Stimulated activated CD8-positive, alpha-beta memory T cell treated with anti-CD3 and anti-CD28 coated beads, Interleukin-7, amount 100 ng/mL, for 48 hours (primary cell): ENCODE measurements around the gene PSG5.
"Not testable (repeated sequence)": the region's sequence is repeated elsewhere in the genome, so short reads cannot be mapped to it uniquely, and the experiment has no call there.

Experiments
- DNase-seq, 2 donors: peaks; one replicate each; pipeline ENCODE4 v3.0.0-alpha.2; 2020; ENCODE audit warnings: low read depth in 1 of 2; ENCODE audit errors: extremely low read depth in 1 of 2

Gene PSG5

GRCh38 chr19:43188092-43188491 lies 1.8 kb upstream of the PSG5 start:
- not testable (repeated sequence) for DNase-seq

- not testable (repeated sequence) for DNase-seq
These were observed 4.2 kb downstream of the PSG5 start for GRCh38 chr19:43181869-43182771.

GRCh38 chr19:43179569-43180147 lies 6.7 kb downstream of the PSG5 start:
- not testable (repeated sequence) for DNase-seq

- DNase-seq = not testable (repeated sequence)
These were observed 7.8 kb downstream of the PSG5 start for GRCh38 chr19:43178577-43178976.

GRCh38 chr19:43165906-43166305 lies 20.4 kb downstream of the PSG5 start:
- DNase-seq = not testable (repeated sequence)

GRCh38 chr19:43163135-43163534 lies 23.2 kb downstream of the PSG5 start:
- not testable (repeated sequence) for DNase-seq

GRCh38 chr19:43162261-43162660 lies 24.1 kb downstream of the PSG5 start:
- not testable (repeated sequence) for DNase-seq

- no peak for DNase-seq
These were observed 34.1 kb downstream of the PSG5 start for GRCh38 chr19:43152214-43152613.

GRCh38 chr19:43149788-43150187 lies 36.5 kb downstream of the PSG5 start:
- not testable (repeated sequence) for DNase-seq

- no peak for DNase-seq
These were observed 38.1 kb downstream of the PSG5 start for GRCh38 chr19:43148233-43148632.

- not testable (repeated sequence) for DNase-seq
These were observed 44.6 kb downstream of the PSG5 start for GRCh38 chr19:43141763-43142162.

GRCh38 chr19:43132696-43133095 lies 53.6 kb downstream of the PSG5 start:
- no peak for DNase-seq

GRCh38 chr19:43131281-43131842 lies 55.0 kb downstream of the PSG5 start:
- DNase-seq = not testable (repeated sequence)

GRCh38 chr19:43129197-43129596 lies 57.1 kb downstream of the PSG5 start:
- not testable (repeated sequence) for DNase-seq

GRCh38 chr19:43127336-43127735 lies 59.0 kb downstream of the PSG5 start:
- not testable (repeated sequence) for DNase-seq

GRCh38 chr19:43126720-43127119 lies 59.6 kb downstream of the PSG5 start:
- no peak for DNase-seq

- DNase-seq = no peak
These were observed 62.0 kb downstream of the PSG5 start for GRCh38 chr19:43124360-43124759.

GRCh38 chr19:43120433-43121026 lies 65.8 kb downstream of the PSG5 start:
- DNase-seq = not testable (repeated sequence)

GRCh38 chr19:43119526-43119925 lies 66.8 kb downstream of the PSG5 start:
- DNase-seq = not testable (repeated sequence)
